Activated CD4-positive, alpha-beta T cell treated with anti-CD3 and anti-CD28 coated beads, Interleukin-2, amount 50 U/mL, for 4 hours (primary cell): ENCODE results near the gene MFAP1.
"Not testable (repeated sequence)": the region's sequence is repeated elsewhere in the genome, so short reads cannot be mapped to it uniquely, and the experiment has no call there.

ENCODE experiments used
- DNase-seq, 2 experiments: peaks; one replicate each; pipeline ENCODE4 v3.0.0-alpha.2; 2020

MFAP1 gene, protein sequence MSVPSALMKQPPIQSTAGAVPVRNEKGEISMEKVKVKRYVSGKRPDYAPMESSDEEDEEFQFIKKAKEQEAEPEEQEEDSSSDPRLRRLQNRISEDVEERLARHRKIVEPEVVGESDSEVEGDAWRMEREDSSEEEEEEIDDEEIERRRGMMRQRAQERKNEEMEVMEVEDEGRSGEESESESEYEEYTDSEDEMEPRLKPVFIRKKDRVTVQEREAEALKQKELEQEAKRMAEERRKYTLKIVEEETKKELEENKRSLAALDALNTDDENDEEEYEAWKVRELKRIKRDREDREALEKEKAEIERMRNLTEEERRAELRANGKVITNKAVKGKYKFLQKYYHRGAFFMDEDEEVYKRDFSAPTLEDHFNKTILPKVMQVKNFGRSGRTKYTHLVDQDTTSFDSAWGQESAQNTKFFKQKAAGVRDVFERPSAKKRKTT

DNA sequence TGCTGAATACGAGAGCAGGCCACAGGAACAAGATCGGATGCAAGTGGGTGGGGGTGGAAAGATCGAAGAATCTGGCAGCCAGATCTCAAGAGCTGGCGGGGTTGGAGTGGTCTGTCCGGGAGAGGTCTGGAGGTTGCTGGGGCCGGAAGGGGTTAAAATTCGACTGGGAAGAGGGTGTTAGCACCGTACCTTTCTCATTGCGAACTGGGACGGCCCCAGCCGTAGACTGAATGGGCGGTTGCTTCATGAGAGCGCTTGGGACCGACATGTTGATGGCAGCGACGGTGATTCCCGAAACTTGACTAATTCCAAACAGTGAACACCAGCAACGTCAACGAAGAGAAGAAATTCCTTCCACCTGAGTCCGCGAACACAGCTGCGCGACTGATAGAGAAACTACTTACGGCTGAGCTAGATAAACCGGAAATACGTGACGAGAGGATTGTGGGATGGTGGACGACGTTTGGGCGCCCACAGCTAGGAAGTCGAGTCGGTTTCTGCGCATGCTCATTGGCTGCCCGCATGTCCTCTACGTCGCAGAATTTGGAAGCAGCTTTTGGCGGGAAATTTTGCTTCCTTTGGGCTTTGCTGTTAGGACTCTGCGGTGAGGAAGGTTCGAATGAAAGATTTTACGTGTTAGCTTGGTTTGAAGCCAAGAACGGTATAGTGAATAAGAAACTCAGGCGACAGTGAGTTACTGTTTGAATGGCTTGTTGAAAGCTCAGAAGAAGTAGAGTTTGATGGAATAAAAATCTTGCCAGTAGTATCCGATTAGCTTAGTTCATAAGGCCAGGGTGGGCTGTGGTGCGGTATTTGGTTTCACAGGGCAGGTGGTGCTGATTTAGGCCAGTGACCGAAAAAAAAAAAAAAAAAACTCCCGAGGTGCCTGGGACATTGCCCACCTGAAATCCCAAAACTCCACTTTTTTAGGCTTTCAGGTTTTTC, at the start of gene MFAP1:
MFAP1 (minus strand) TSS at position 389 of the 945 bp plus-strand sequence; CDS start at position 268, 121 bp downstream.
- peak; percentile 86 to 91 for DNase-seq

DNA sequence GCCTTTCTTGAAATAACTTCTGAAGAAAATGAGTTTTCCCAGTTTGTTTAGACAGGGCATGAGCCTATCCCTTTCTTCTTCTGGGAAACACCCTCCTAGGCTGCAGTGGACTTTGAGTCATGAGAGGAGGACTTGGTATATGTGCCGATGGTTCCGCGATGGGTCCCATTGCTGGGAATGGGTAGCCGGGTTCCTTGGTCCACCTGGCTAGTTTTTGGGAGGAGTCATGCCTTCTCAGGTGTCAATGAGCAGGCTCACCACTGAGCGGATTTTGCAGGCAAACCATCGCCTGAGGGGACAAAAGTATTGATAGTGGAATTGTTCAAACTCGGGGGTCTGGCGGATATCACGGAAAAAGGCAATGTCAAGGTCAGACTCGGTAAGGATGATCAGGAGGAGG, 49.2 kb upstream of the MFAP1 start:
- no peak for DNase-seq

DNA sequence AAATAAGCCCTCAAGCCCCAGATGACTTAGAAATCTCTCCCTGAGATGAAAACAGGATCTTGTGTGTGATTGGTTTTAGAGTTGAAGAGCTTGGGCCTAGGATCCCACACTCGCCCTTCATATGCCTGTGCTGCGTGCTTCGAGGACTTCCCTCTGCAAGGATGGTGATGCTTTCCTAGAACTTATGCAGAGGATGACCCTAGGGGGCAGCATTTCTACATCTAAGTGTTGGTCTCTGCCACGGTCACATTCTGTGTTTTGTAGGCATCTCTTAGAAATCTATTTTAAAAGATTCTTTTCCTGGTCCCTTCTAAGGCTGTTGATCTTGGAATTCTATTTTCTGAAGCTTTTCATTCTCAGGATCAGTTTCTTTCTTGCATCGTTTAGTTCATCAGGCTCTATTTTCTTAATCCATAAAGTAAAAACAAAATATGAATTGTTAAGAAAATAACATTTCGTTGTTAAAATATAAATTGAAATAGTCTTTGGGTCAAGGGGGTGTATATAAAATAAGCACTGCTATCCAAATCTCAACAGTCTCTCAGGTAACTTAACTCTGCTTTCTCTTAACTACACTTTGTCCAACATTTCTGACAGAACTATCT, 48.0 kb upstream of the MFAP1 start:
- DNase-seq = no peak

DNA sequence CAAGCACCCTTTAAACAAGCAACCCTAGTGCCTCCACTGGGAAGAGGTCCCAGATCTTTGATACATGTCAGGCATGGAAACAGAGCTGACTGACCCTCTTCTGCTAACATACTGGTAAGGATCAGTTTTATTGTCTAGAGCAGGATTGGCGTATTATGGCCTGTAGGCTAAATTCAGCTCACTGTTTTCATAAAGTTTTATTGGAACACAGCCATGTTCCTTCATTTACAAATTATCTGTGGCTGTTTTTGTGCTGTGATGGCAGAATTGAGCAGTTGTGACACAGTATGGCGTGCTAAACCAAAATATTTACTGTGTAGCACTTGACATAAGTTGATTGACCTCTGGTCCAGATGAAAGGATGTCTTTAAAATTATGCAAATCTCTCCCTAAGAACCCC, 47.3 kb upstream of the MFAP1 start:
- no peak for DNase-seq

DNA sequence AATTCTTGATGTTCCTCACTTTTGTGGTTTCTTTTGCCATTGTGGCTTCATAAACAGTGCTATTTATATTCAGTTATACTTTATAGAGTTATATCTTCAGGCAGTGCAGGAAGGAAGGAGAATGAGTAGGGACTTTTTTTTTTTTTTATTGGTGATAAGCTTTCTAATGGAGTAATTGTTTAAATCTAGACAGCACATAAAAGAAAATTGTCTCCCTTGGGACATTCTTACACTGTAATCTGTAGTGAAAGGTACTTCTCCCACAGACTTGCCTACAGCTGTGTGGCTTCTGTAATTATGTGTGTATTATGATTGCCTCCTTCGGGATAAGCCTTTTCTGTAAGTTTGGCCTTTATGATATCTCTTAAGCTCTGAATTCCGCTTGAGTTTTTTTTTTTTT, 43.9 kb upstream of the MFAP1 start:
- DNase-seq = no peak

DNA sequence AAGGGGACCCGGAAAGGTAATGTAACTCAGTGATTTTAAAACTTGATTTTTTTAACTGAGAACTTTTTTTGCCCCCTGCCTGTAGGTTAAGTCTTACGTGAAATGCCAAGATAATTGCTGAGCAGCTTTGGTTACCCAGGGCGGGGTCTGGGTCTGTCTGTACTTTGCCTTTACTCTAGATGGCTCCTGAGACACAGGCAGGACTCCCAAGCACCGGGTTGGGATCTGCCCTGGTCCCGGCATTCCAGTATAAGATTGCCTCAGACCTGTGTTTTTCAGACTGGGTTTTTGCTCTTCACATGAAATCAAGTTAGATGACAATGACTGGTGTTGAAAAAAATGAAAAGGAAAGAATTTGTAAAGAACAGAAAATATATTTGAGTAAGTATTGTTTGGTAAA, 42.6 kb upstream of the MFAP1 start:
- no peak for DNase-seq

DNA sequence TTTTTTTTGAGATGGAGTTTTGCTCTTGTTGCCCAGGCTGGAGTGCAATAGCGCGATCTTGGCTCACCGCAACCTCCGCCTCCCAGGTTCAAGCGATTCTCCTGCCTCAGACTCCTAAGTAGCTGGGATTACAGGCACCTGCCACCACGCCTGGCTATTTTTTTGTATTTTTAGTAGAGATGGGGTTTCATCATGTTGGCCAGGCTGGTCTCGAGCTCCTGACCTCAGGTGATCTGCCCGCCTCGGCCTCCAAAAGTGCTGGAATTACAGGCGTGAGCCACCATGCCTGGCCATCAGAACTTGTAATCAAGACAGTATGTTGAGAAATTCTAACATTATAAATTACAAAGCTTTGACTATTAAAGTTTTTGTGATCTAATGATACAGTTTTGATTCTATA, 42.1 kb upstream of the MFAP1 start:
- not testable (repeated sequence) for DNase-seq

DNA sequence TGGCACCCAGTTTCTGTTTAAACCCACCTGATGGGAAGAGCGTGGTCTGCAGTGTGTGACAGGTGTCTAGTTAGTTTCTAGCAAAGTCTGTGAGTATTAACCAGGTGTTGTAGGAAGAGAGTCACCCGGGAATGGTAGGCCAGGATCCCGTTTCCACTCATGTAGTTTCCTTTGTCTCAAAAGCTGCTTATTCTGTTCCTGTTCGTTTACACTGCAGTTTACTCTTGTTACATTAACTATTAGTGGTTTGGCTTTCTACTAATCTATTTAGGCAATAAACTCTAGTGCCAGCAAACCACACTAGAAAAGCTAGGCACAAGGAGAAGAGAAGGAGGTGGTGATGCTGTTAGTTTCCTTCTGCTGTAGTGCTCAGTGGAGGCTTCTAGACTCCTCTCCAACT, 35.1 kb upstream of the MFAP1 start:
- DNase-seq = no peak

DNA sequence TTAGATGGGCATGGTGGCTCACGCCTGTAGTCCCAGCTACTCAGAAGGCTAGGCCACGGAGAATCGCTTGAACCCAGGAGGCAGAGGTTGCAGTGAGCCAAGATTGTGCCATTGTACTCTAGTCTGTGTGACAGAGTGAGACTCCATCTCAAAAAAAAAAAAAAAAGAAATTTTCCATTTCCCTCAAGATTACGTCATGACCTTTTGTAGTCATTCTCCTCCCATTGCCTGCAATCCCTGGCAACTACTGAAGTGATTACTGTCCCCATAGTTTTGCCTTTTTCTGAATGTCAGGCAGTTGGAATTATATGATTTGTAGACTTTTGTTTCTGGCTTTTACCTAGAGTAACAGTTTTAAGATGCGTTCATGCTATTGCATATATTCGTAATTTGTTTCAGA, 30.3 kb upstream of the MFAP1 start:
- DNase-seq = no peak

DNA sequence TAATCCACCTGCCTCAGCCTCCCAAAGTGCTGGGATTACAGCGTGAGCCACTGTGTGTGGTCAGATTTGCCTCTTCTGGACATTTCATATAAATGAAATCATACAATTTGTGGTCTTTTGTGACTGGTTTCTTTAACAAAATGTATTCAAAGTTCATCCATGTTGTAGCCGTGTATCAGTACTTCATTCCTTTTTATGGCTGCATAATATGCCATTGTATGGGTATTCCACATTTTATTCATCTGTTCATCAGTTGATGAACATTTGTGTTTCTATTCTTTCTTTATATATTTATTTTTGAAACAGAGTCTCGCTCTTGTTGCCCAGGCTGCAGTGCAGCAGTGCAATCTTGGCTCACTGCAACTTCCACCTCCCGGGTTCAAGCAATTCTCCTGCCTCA, 28.1 kb upstream of the MFAP1 start:
- DNase-seq = no peak

DNA sequence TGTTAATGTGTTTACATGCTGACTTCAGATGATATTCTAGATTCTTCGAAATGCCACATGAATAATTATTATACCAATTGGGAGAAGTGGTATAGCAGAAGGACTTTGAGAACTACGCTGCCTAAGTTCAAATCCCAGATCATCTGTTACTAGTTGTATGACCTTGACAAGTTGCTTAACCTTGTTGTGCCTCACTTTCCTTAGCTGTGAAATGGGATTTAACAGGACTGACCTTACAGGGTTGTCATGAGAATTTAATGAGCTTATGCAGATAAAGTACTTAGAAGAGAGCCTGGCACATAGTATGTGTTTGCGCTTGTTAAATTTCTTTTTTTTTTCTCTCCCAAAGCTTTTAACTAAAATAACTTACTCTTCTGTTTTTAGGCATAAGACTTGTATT, 26.8 kb upstream of the MFAP1 start:
- no peak for DNase-seq

DNA sequence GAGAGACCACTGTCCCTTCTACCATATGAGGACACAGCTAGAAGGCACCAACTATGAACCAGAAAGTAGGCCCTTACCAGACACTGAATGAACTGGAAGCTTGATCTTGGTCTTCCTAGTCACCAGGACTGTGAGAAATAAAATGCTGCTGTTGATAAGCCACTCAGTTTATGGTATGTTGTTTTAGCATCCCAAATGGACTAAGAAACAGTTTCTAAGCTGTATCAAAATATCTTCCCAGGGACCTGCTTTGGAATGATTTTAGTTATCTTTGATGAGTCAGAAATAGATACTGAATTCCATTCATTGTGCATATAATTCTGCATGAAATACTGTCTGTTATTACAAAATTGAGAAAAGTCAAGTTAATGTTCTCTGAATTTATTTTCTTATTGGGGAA, 20.9 kb upstream of the MFAP1 start:
- DNase-seq = no peak

DNA sequence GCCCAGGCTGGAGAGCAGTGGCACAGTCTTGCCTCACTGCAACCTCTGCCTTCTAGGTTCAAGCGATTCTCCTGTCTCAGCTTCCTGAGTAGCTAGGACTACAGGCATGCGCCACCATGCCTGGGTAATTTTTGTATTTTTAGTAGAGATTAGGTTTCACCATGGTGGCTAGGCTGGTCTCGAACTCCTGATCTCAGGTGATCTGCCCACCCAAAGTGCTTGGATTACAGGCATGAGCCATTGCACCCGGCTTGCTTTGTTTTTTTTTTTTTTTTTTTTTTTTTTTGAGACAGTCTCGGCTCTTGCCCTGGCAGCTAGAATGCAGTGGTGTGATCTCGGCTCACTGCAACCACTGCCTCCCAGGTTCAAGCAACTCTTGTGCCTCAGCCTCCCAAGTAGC, 8.0 kb upstream of the MFAP1 start:
- not testable (repeated sequence) for DNase-seq

DNA sequence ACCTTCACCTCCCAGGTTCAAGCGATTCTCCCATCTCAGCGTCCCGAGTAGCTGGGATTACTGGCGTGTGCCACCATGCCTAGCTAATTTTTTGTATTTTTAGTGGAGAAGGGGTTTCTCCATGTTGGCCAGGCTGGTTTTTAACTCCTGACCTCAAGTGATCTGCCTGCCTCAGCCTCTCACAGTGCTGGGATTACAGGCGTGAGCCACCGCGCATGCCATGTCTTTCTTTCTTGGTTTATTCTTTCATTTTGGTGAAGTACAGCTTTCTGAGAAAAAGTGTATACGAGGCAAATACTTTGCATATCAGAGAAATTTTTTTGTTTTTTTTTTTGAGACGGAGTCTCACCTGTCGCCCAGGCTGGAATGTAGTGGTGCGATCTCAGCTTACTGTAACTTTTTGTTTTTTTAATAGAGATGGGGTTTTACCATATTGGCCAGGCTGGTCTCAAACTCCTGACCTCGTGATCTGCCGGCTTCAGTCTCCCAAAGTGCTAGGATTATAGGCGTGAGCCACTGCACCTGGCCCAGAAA, 7.1 kb upstream of the MFAP1 start:
- not testable (repeated sequence) for DNase-seq

DNA sequence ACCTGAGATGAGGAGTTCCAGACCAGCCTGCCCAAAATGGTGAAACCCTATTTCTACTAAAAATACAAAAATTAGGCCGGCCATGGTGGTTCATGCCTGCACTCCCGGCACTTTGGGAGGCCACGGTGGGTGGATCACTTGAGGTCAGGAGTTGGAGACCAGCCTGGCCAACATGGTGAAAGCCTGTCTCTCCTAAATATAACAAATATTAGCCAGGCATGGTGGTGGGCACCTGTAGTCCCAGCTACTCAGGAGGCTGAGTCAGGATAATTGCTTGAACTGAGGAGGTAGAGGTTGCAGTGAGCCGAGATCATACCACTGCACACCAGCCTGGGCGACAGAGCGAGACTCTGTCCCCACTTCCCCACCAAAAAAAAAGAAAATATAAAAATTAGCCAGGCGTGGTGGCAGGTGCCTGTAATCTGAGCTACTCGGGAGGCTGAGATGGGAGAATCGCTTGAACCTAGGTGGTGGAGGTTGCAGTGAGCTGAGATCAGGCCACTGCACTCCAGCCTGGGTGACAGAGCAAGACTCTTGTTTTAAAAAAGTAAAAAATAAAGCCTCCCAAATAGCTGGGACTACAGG, 6.3 kb upstream of the MFAP1 start:
- not testable (repeated sequence) for DNase-seq

DNA sequence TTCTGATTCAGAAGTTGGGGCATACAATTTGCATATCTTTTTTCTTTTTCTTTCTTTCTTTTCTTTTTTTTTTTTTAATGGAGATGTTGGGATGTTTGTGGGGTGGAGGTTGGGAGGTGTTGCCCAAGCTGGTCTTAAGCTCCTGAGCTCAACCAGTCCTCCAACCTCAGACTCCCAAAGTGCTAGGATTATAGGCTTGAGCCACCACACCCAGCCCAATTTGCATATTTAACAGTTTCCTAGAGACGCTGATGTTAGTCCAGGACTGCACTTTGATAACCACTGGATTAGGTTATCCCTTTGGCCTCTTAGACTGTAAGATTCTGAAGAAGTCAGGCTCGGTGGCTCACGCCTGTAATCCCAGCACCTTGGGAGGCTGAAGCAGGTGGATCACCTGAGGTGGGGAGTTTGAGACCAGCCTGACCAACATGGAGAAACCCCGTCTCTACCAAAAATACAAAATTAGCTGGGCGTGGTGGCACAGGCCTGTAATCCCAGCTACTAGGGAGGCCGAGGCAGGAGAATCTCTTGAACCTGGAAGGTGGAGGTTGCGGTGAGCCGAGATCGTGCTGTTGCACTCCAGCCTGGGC, 5.6 kb upstream of the MFAP1 start:
- not testable (repeated sequence) for DNase-seq

DNA sequence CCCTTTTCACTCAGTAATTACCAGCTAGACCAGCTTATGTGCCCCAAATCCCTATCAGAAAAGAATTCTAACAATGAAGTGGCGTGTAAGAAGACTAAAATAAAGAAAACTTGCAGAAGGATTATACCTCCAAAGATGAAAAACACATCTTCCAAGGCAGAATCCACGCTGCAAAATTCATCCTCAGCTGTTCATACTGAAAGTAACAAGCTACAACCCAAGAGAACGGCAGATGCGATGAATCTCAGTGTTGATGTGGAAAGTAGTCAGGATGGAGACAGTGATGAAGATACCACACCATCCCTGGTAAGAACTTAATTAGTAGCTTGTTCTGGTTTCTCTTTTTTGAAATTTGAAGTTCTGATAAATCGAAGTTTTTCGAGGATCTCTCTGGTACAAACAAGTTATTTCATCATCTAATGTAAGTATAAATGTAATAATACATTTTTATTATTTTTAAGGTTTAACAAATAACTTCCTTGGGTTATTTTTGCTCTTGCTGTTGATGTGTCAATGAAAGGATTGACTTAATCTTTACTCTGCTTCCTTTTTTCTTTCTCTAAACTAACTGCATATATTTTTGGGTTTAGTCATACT, 3.7 kb upstream of the MFAP1 start:
- no peak for DNase-seq

DNA sequence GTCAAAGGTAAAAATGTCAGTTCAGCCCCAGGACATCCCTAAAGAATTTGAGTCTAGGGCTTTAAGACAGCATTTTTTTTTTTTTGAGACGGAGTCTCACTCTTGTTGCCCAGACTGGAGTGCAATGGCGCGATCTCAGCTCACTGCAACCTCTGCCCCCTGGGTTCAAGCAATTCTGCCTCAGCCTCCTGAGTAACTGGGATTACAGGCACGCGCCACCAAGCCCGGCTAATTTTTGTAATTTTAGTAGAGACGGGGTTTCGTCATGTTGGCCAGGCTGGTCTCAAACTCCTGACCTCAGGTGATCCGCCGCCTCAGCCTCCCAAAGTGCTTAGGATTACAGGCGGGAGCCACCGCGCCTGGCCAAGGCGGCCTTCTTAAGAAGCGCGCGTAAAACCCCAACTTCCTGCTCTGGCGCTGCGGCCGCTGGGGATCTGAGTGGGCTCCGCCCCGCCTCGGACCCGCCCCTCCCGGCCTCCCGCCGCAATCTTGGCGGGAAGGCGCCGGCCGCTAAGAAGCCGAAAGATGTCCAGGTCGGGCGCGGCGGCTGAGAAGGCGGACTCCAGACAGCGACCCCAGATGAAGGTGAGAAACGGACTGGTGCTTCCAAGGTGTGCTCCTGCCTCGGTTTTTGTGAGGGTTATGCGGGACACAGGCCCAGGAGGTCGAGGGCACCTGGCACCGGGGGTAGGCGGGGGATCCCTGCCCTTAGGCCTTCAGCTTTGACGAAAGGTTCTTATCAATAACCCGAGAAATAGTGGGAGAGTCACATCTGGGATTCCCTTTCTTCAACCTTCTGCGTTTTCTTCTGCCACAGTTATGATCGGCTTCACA, 2.2 kb upstream of the MFAP1 start, which contains the start of gene WDR76:
WDR76 (plus strand) TSS at position 495 of the 834 bp plus-strand sequence; CDS start at position 526, 31 bp downstream.
- DNase-seq = peak; percentile 37 to 38

DNA sequence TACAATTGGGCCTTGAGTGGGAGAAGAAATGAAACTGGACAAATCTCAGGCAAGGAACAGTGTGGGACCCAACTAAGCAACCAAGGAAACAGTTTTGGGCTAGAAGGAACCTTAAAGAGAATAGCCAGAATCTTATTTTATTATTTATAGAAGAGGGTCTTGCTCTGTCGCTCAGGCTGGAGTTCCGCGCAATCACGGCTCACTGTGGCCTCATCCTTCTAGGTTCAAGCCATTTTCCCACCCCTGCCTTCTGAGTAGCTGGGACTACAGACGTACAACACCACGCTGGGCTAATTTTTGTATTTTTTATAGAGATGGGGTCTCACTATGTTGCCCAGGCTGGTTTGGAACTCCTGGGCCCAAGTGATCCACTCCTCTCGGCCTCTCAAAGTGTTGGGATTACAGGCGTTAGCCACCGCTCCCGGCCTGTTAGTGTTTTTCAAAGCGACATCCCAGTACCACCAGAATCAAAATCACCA, 1.6 kb upstream of the MFAP1 start:
- DNase-seq = no peak

DNA sequence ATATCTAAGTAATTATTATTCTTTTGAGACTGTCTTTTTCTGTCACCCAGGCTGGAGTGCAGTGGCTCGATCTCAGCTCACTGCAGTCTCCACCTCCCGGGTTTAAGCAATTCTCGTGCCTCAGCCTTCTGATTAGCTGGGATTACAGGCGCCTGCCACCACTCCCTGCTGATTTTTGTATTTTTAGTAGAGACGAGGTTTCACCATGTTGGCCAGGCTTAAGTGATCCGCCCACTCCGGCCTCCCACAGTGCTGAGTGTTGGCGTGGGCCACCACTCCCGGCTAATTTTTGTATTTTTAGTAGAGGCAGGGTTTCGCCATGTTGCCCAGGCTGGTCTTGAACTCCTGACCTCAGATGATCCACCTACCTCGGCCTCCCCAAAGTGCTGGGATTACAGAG, 815 bp upstream of the MFAP1 start:
- DNase-seq = not testable (repeated sequence)

DNA sequence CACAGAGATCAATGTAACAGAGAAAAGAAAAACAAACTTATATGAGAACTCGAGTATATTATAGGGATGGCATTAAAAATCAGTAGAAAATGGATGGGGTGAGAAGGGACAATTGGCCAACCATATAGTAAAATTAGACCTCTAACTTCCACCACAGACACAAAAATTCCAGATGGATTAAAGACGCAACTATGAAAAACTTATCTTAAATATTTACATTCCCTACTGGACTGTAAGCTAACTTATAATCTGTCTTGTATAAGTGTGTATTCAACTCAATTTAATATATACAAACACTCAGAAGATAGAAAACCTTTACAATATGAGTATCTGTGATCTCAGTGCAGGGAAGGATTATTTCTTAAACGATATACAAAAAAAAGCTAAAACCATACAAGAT, 3.0 kb downstream of the MFAP1 start:
- no peak for DNase-seq
